Esophagus muscularis mucosa (tissue), 4 donors: ENCODE results near the gene LRRC75A. TPM values are rescaled to one million over a fixed set of nuclear protein-coding genes. Genes with fewer than 3 reads are reported as not detected.

Source experiments
- DNase-seq: peaks from one replicate; pipeline ENCODE4 v3.0.0-alpha.2; 2017; ENCODE audit errors: extremely low spot score
- H3K27ac ChIP-seq, 4 donors: fragments of 200-600 bp; sonication (generic); replicated peaks in 1 of 4; 1 replicate in 3 of 4; 2 replicates in 1 of 4; pipeline ENCODE4 v1.5.1; 2016 to 2019; ENCODE audit warnings: mild to moderate bottlenecking in 1 of 4
- H3K27me3 ChIP-seq, 4 donors: fragments of 200-600 bp; sonication (generic); one replicate each; pipeline versions ENCODE4 v1.5.1 to v1.6.0; 2016 to 2019
- H3K36me3 ChIP-seq, 4 donors: fragments of 200-600 bp; sonication (generic); one replicate each; pipeline ENCODE4 v1.5.1; 2016 to 2019
- H3K4me1 ChIP-seq, 4 donors: fragments of 200-600 bp; sonication (generic); one replicate each; pipeline ENCODE4 v1.5.1; 2016 to 2019
- H3K4me3 ChIP-seq, 4 donors: fragments of 200-600 bp; sonication (generic); 1 replicate in 2 of 4; 2 replicates in 2 of 4; pipeline ENCODE4 v1.5.1; 2016 to 2019; ENCODE audit warnings: mild to moderate bottlenecking in 4 of 4, moderate library complexity in 1 of 4
- H3K9me3 ChIP-seq, 4 donors: fragments of 200-600 bp; sonication (generic); 1 replicate in 3 of 4; 2 replicates in 1 of 4; pipeline ENCODE4 v1.5.1; 2016 to 2019
- EP300 ChIP-seq: sonication (generic); formaldehyde crosslinking; IDR thresholded peaks from one replicate; pipeline ENCODE4 v1.6.1; 2017; ENCODE audit warnings: antibody characterized with exemption
- POLR2A ChIP-seq: fragments of 450-650 bp; IDR thresholded peaks from one replicate; pipeline ENCODE4 v1.6.1; 2017; ENCODE audit warnings: antibody characterized with exemption, moderate library complexity, mild to moderate bottlenecking, low read depth
- POLR2AphosphoS5 ChIP-seq, 2 donors: sonication (generic); formaldehyde crosslinking; IDR thresholded peaks; one replicate each; pipeline ENCODE4 v1.6.1; 2017; ENCODE audit warnings: antibody characterized with exemption in 2 of 2
- WGBS: methylation state at CpG from one replicate; pipeline ENCODE4 v1.1.5; 2018; 5-methylcytosine and 5-hydroxymethylcytosine counted together
- intact Hi-C: fragments of 100-400 bp; cut with DNase I; formaldehyde crosslinking; loops from one replicate; pipeline ENCODE4 v1.15.1; 2023
- total RNA-seq, 4 donors: library from RNA; depleted of rRNA; stranded (reverse); fragments of >200 nt; gene quantifications; one replicate each; pipeline versions ENCODE4 v1.1.0 to v1.2.1, GENCODE V29; 2016
- TF ChIP-seq, protein P1 (sequence below), 3 experiments: fragments of 200-600 bp in 2 of 3; fragments of 450-650 bp in 1 of 3; sonication (generic) in 2 of 3; IDR thresholded peaks; one replicate each; pipeline ENCODE4 v1.5.1; 2017 to 2019; ENCODE audit warnings: antibody characterized with exemption in 3 of 3, mild to moderate bottlenecking in 2 of 3, moderate library complexity in 1 of 3

LRRC75A gene
- total RNA-seq, 4 donors from 2014 or later, result 0.83 to 3.5 (median 2.0) TPM

DNA sequence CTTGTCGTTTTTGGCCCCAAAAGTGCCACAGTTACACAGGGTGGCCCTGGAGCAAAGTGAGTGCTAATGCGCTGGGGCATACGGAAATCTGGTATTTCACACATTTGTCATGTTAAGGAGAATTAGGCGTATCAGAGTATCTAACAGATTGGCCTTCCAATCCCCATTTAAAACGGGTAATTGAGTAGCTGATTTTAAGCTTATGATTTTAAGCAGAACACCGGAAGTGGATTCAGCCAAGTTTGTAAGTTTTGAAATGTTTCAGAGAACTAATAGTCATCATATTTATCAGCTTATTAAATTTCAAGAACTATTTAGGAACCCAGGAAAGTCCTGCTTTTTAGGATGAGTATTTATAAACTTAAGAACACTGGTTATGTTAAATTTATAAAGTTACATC is 19.5 kb downstream of the LRRC75A start:
- TF ChIP-seq, protein P1, sequence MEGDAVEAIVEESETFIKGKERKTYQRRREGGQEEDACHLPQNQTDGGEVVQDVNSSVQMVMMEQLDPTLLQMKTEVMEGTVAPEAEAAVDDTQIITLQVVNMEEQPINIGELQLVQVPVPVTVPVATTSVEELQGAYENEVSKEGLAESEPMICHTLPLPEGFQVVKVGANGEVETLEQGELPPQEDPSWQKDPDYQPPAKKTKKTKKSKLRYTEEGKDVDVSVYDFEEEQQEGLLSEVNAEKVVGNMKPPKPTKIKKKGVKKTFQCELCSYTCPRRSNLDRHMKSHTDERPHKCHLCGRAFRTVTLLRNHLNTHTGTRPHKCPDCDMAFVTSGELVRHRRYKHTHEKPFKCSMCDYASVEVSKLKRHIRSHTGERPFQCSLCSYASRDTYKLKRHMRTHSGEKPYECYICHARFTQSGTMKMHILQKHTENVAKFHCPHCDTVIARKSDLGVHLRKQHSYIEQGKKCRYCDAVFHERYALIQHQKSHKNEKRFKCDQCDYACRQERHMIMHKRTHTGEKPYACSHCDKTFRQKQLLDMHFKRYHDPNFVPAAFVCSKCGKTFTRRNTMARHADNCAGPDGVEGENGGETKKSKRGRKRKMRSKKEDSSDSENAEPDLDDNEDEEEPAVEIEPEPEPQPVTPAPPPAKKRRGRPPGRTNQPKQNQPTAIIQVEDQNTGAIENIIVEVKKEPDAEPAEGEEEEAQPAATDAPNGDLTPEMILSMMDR (IDR thresholded peaks at IDR 0.05), result no peak
- no peak for TF ChIP-seq EP300
- TF ChIP-seq POLR2AphosphoS5 (IDR thresholded peaks at IDR 0.05), result no peak
- TF ChIP-seq POLR2A, result no peak
- 80% methylated on average over 6 of the region's 6 CpGs for WGBS
- Histone ChIP-seq H3K27me3 (no peaks in the 10 kb centered on the region), H3K36me3 (no peaks in the 10 kb centered on the region), H3K4me3 (no peak overlapping the region), H3K4me1 (peaks cover 11 to 26% (median 22%) of the 10 kb centered on the region in 4 donors), H3K27ac (no peak overlapping the region), H3K9me3 (no peaks in the 10 kb centered on the region)
- DNase-seq, result no peak
- intact Hi-C loops, result no loop called here

DNA sequence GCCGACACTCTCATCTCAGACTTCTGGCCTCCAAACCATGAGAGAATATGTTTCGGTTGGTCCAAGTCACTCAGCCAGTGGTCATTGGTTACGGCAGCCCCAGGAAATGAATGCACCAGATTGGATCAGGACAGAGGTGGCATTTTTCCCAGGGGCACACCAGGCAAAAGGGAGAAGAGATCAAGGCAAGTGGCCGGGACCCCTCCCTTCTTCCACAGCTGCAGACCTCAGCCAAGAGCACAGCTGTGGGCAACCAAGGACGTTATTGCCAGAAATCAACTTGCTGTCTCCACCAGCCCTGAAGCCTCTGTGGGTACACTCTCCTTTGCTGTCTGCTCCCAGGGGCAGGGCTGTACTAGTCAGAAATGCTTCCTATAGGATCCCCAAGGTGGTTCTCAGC is 20.7 kb downstream of the LRRC75A start:
- TF ChIP-seq EP300 (no peak), POLR2AphosphoS5 (IDR thresholded peaks at IDR 0.05) (no peak), POLR2A (no peak)
- TF ChIP-seq, protein P1 (IDR thresholded peaks at IDR 0.05), result no peak

DNA sequence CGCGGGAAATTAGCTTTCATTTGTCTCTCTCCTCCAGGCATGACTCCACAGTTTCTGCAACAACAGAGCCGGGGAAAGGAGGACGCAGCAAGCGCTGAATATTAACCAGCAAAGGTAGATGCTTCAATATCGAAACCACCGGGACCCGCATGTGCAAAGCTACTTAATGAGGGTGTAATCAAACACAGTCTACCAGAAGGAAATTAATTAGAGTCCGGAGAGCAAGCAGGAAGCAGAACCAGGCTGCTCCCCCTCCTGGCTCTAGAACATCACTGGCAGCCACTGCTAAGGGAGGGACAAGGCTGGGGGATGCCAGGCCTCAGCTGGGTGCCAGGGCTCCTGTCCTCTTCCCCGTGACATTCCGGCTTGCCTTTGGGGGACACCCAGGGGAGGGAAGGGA is 21.7 kb downstream of the LRRC75A start:
- Histone ChIP-seq H3K4me3 (no peak overlapping the region), H3K4me1 (peaks cover 13 to 28% (median 22%) of the 10 kb centered on the region in 4 donors), H3K9me3 (no peaks in the 10 kb centered on the region), H3K36me3 (no peaks in the 10 kb centered on the region), H3K27me3 (no peaks in the 10 kb centered on the region), H3K27ac (peak overlapping the region in 2 of 4 donors; percentile 24 to 42)
- no peak for DNase-seq
- whole genome bisulfite sequencing, result 51% methylated on average over 11 of the region's 11 CpGs
- intact Hi-C loops, result no loop called here
- TF ChIP-seq, protein P1 (IDR thresholded peaks at IDR 0.05), result no peak
- peak in 1 of 2 donors; percentile 8 for TF ChIP-seq POLR2AphosphoS5 (IDR thresholded peaks at IDR 0.05)

More for the DNA sequence above, 20.7 kb downstream of the LRRC75A start:
- intact Hi-C loops, result no loop called here
- no peaks in the 10 kb centered on the region for H3K27me3 ChIP-seq
- no peaks in the 10 kb centered on the region for H3K36me3 ChIP-seq
- H3K9me3 ChIP-seq, result no peaks in the 10 kb centered on the region
- peaks cover 11 to 20% (median 15%) of the 10 kb centered on the region in 4 donors for H3K4me1 ChIP-seq
- DNase-seq, result no peak
- no peak overlapping the region for H3K4me3 ChIP-seq
- 88% methylated on average over 5 of the region's 5 CpGs for WGBS
- H3K27ac ChIP-seq, result no peak overlapping the region

DNA sequence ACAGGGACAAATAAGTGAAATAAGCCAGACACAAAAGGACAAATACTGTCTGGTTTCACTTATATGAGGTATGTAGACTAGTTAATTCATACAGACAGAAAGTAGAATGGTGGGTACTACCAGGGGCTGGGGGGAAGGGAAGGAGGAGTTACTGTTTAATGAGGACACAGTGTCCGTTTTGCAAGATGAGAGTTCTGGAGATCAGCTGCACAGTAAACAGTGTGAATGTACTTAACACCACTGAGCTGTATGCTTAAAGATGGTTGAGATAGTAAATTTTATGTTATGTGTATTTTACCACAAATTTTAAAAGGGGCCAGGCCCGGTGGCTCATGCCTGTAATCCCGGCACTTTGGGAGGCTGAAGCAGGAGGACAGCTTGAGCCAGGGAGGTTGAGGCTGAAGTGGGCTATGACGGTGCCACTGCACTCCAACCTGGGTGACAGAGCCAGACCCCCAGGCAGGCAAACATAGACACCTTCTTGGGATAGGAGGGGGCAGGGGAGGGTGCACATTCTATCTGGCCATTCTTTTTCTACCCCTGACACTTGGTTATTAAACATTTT is 23.5 kb downstream of the LRRC75A start:
- no peaks in the 10 kb centered on the region for H3K36me3 ChIP-seq
- peaks cover 25 to 37% (median 35%) of the 10 kb centered on the region in 4 donors for H3K4me1 ChIP-seq
- H3K4me3 ChIP-seq, result no peak overlapping the region
- no peak for DNase-seq
- H3K27me3 ChIP-seq, result no peaks in the 10 kb centered on the region
- no peaks in the 10 kb centered on the region for H3K9me3 ChIP-seq
- no peak overlapping the region for H3K27ac ChIP-seq
- TF ChIP-seq POLR2A, result no peak
- TF ChIP-seq POLR2AphosphoS5 (IDR thresholded peaks at IDR 0.05), result no peak
- TF ChIP-seq EP300, result no peak
- TF ChIP-seq, protein P1 (IDR thresholded peaks at IDR 0.05), result no peak
- WGBS, result 92% methylated on average over 4 of the region's 4 CpGs
- intact Hi-C loops, result no loop called here

DNA sequence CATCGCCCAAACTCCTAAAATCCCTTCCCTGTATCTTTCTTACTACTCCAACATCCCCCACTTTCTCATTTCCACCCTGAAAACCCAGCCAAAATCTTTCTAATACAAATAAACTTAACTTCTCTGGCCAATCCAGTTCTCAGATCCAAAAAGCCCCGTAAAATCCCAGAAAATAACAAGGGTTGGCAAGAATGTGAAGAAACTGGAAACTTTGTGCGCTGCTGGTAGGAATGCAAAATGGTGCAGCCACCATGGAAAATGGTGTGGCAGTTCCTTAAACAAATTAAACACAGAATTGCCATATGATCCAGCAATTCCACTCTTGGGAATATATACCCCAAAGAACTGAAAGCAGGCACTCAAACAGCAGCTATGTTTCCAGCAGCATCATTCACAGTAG is 24.1 kb downstream of the LRRC75A start:
- no peak for DNase-seq
- H3K27ac ChIP-seq, result no peak overlapping the region
- 86% methylated on average over 3 of the region's 3 CpGs for WGBS
- H3K27me3 ChIP-seq, result no peaks in the 10 kb centered on the region
- TF ChIP-seq, protein P1 (IDR thresholded peaks at IDR 0.05), result no peak
- TF ChIP-seq POLR2AphosphoS5 (IDR thresholded peaks at IDR 0.05) (no peak), EP300 (no peak), POLR2A (no peak)
- H3K9me3 ChIP-seq, result no peaks in the 10 kb centered on the region
- no peaks in the 10 kb centered on the region for H3K36me3 ChIP-seq
- peaks cover 29 to 40% (median 38%) of the 10 kb centered on the region in 4 donors for H3K4me1 ChIP-seq
- intact Hi-C loops, result no loop called here
- no peak overlapping the region for H3K4me3 ChIP-seq
